ENCODE results near the gene UGT2B7.

DNA sequence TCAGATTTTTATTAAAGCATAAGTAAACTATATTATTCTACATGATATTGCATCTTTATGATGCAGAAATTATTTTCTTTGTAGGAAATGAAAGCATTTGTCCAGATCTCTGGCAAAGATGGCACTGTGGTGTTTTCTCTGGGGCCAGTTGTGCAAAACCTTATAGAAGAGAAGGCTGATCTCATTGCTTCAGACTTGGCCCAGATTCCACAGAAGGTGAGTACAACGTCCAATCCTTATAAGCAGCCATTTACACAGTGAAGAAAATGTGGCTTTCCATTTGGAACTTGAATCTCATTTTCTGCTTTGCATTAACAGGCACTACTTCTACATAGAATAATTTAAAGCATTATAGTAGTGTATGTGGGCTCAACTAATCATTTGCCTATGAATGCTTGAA, 6.9 kb upstream of the UGT2B7 start:
- TF ChIP-seq CTCF (conservative IDR thresholded peaks at IDR 0.05; ENCODE audit: low read depth in 2 of 2) (no peak), CREB1 (CRISPR knock-in tag; IDR thresholded peaks at IDR 0.05; ENCODE audit: low read depth) (no peak), POLR2AphosphoS5 (IDR thresholded peaks at IDR 0.05; ENCODE audit: low read depth) (no peak), REST (IDR thresholded peaks at IDR 0.05; ENCODE audit: unreplicated experiment) (no peak), EZH2 (IDR thresholded peaks at IDR 0.05; ENCODE audit: low read depth, unreplicated experiment) (no peak)

Data from GM23338 (cell line).